ENCODE results near the gene TSBP1.
"Not testable (repeated sequence)": the region's sequence is repeated elsewhere in the genome, so short reads cannot be mapped to it uniquely, and the experiment has no call there.

Gene TSBP1

GRCh38 chr6:32290886-32291450 lies 80.7 kb downstream of the TSBP1 start:
- TF ChIP-seq FOXA1 (IDR thresholded peaks at IDR 0.05) (no peak), HDGF (IDR thresholded peaks at IDR 0.05; ENCODE audit: borderline replicate concordance) (no peak), ZNF384 (IDR thresholded peaks at IDR 0.05) (no peak), ELF4 (IDR thresholded peaks at IDR 0.05) (no peak)
- CTCF ChIA-PET, result no interaction called here
- no peak for DNase-seq (ENCODE audit: extremely low spot score)
- POLR2A ChIA-PET, result no interaction called here

- no peak for DNase-seq (ENCODE audit: extremely low spot score)
- ChIA-PET POLR2A (no interaction called here), CTCF (no interaction called here)
- TF ChIP-seq TARDBP (IDR thresholded peaks at IDR 0.05), result no peak
Observed at GRCh38 chr6:32288426-32288825, 83.3 kb downstream of the TSBP1 start.

GRCh38 chr6:32273801-32274577 lies 97.7 kb downstream of the TSBP1 start:
- DNase-seq (ENCODE audit: extremely low spot score); POLR2A ChIA-PET; CTCF ChIA-PET: not testable (repeated sequence)

- no peak for DNase-seq (ENCODE audit: extremely low spot score)
- POLR2A ChIA-PET, result no interaction called here
- CTCF ChIA-PET, result no interaction called here
Observed at GRCh38 chr6:32271429-32271828, 100.3 kb downstream of the TSBP1 start.

GRCh38 chr6:32268459-32268858 lies 103.2 kb downstream of the TSBP1 start:
- POLR2A ChIA-PET; CTCF ChIA-PET; DNase-seq (ENCODE audit: extremely low spot score): not testable (repeated sequence)

More at GRCh38 chr6:32271429-32271828, 100.3 kb downstream of the TSBP1 start:
- TF ChIP-seq LEF1 (IDR thresholded peaks at IDR 0.05; ENCODE audit: borderline replicate concordance) (no peak), SP1 (IDR thresholded peaks at IDR 0.05) (no peak), HDGF (IDR thresholded peaks at IDR 0.05; ENCODE audit: borderline replicate concordance) (no peak), TARDBP (IDR thresholded peaks at IDR 0.05) (no peak), ZNF384 (IDR thresholded peaks at IDR 0.05) (no peak)

- no peak for DNase-seq (ENCODE audit: extremely low spot score)
- ChIA-PET CTCF (no interaction called here), POLR2A (no interaction called here)
- TF ChIP-seq L3MBTL2 (conservative IDR thresholded peaks at IDR 0.05) (no peak), ELF4 (IDR thresholded peaks at IDR 0.05) (no peak), CTBP1 (IDR thresholded peaks at IDR 0.05; ENCODE audit: borderline replicate concordance) (no peak), BHLHE40 (IDR thresholded peaks at IDR 0.05; ENCODE audit: borderline replicate concordance) (no peak), FOXK2 (IDR thresholded peaks at IDR 0.05) (no peak), FOXA1 (IDR thresholded peaks at IDR 0.05) (no peak), SP1 (IDR thresholded peaks at IDR 0.05) (no peak), SUZ12 (IDR thresholded peaks at IDR 0.05) (no peak), ZNF384 (IDR thresholded peaks at IDR 0.05) (no peak), TARDBP (IDR thresholded peaks at IDR 0.05) (no peak), LEF1 (IDR thresholded peaks at IDR 0.05; ENCODE audit: borderline replicate concordance) (no peak), NFRKB (IDR thresholded peaks at IDR 0.05) (no peak), ARNT (IDR thresholded peaks at IDR 0.05) (no peak), PKNOX1 (IDR thresholded peaks at IDR 0.05) (no peak)
Observed at GRCh38 chr6:32267035-32267434, 104.7 kb downstream of the TSBP1 start.

- DNase-seq (ENCODE audit: extremely low spot score); POLR2A ChIA-PET: not testable (repeated sequence)
- CTCF ChIA-PET, result interaction anchor here (0.7 kb wide), 1 partner anchor 12 kb away, joined by 3 read pairs; no protein-coding TSS in a partner anchor
Observed at GRCh38 chr6:32257262-32257661, 114.4 kb downstream of the TSBP1 start.

- ChIA-PET POLR2A (interaction anchor here (0.7 kb wide), 1 partner anchor 11 kb away, joined by 3 read pairs; no protein-coding TSS in a partner anchor), CTCF (interaction anchor here (0.5 to 1.1 kb wide), 2 partner anchors 10 to 300 kb away, joined by 3 to 4 read pairs; no protein-coding TSS in a partner anchor)
- no peak for DNase-seq (ENCODE audit: extremely low spot score)
- TF ChIP-seq LEF1 (IDR thresholded peaks at IDR 0.05; ENCODE audit: borderline replicate concordance) (no peak), BHLHE40 (IDR thresholded peaks at IDR 0.05; ENCODE audit: borderline replicate concordance) (no peak), FOXA1 (IDR thresholded peaks at IDR 0.05) (no peak), NFRKB (IDR thresholded peaks at IDR 0.05) (no peak), ELF4 (IDR thresholded peaks at IDR 0.05) (no peak), SUZ12 (IDR thresholded peaks at IDR 0.05) (no peak), TARDBP (IDR thresholded peaks at IDR 0.05) (no peak), ARNT (IDR thresholded peaks at IDR 0.05) (no peak), HDGF (IDR thresholded peaks at IDR 0.05; ENCODE audit: borderline replicate concordance) (no peak), ZNF384 (IDR thresholded peaks at IDR 0.05) (no peak), PKNOX1 (IDR thresholded peaks at IDR 0.05) (no peak), L3MBTL2 (conservative IDR thresholded peaks at IDR 0.05) (no peak), FOXM1 (IDR thresholded peaks at IDR 0.05; ENCODE audit: borderline replicate concordance) (no peak), FOXK2 (IDR thresholded peaks at IDR 0.05) (no peak), CTBP1 (IDR thresholded peaks at IDR 0.05; ENCODE audit: borderline replicate concordance) (no peak), SP1 (IDR thresholded peaks at IDR 0.05) (no peak)
Observed at GRCh38 chr6:32255199-32256153, 116.2 kb downstream of the TSBP1 start.

Measured in HEK293T (cell line).